Glutamatergic neuron (in vitro differentiated cells): ENCODE results near the gene TUBB1. TPM values are rescaled to one million over a fixed set of nuclear protein-coding genes. Genes with fewer than 3 reads are reported as not detected.
A peak's percentile ranks its signal among the peaks of the same experiment; 100 is the strongest.

Source experiments
- DNase-seq: peaks from one replicate; pipeline ENCODE4 v3.0.0; 2022
- H3K27ac Mint-ChIP-seq: one replicate; pipeline ENCODE4 v1.8.0; 2020; ENCODE audit warnings: mild to moderate bottlenecking, mixed read lengths, inconsistent platforms; ENCODE audit not compliant: unreplicated experiment
- H3K27me3 Mint-ChIP-seq: one replicate; pipeline ENCODE4 v1.8.0; 2020; ENCODE audit warnings: mild to moderate bottlenecking, moderate library complexity, mixed read lengths, inconsistent platforms; ENCODE audit not compliant: unreplicated experiment
- H3K36me3 Mint-ChIP-seq: one replicate; pipeline ENCODE4 v1.8.0; 2020; ENCODE audit warnings: mild to moderate bottlenecking, mixed read lengths, inconsistent platforms; ENCODE audit not compliant: unreplicated experiment
- H3K4me1 Mint-ChIP-seq: one replicate; pipeline ENCODE4 v1.8.0; 2020; ENCODE audit warnings: mild to moderate bottlenecking, low read depth, mixed read lengths, inconsistent platforms; ENCODE audit not compliant: unreplicated experiment
- H3K4me3 Mint-ChIP-seq: one replicate; pipeline ENCODE4 v1.8.0; 2020; ENCODE audit warnings: mild to moderate bottlenecking, mixed read lengths, inconsistent platforms; ENCODE audit not compliant: unreplicated experiment
- H3K9me3 Mint-ChIP-seq: one replicate; pipeline ENCODE4 v1.8.0; 2020; ENCODE audit warnings: mild to moderate bottlenecking, moderate library complexity, mixed read lengths, inconsistent platforms; ENCODE audit not compliant: unreplicated experiment
- CTCF ChIP-seq: fragments of 200-600 bp; sonication (generic); IDR thresholded peaks from one replicate; pipeline ENCODE4 v1.5.0; 2021; ENCODE audit not compliant: partially characterized antibody, unreplicated experiment
- total RNA-seq: library from RNA; stranded (reverse); fragmentation: NEBNext Ultra II Directional; extraction: Animal tissue kit (Norgen Biotek cat#: 25700); gene quantifications from one replicate; pipeline ENCODE4 v1.2.1, GENCODE V29; 2021; ENCODE audit not compliant: unreplicated experiment

Gene TUBB1
- total RNA-seq, 1 donor from 2014 or later, result not detected

GRCh38 chr20:59030911-59031563 lies 11.8 kb downstream of the TUBB1 start:
- peak overlapping the region; percentile 56 for H3K27ac Mint-ChIP-seq
- H3K27me3 Mint-ChIP-seq, result no peaks in the 10 kb centered on the region
- peaks cover 16% of the 10 kb centered on the region for H3K4me1 Mint-ChIP-seq
- TF ChIP-seq CTCF, result no peak
- peak overlapping the region; percentile 94 for H3K4me3 Mint-ChIP-seq
- DNase-seq, result no peak
- peaks cover 5% of the 10 kb centered on the region for H3K36me3 Mint-ChIP-seq
- peaks cover 3% of the 10 kb centered on the region for H3K9me3 Mint-ChIP-seq

- H3K4me3 Mint-ChIP-seq, result peak overlapping the region; percentile 94
- H3K36me3 Mint-ChIP-seq, result peaks cover 5% of the 10 kb centered on the region
- peaks cover 16% of the 10 kb centered on the region for H3K4me1 Mint-ChIP-seq
- no peaks in the 10 kb centered on the region for H3K27me3 Mint-ChIP-seq
- H3K27ac Mint-ChIP-seq, result peak overlapping the region; percentile 56
- TF ChIP-seq CTCF, result no peak
- H3K9me3 Mint-ChIP-seq, result peaks cover 3% of the 10 kb centered on the region
- no peak for DNase-seq
These were observed 12.4 kb downstream of the TUBB1 start for GRCh38 chr20:59031564-59032022.

GRCh38 chr20:59032023-59032712 lies 12.9 kb downstream of the TUBB1 start, which contains the start of gene ATP5F1E:
ATP5F1E (minus strand) TSS chr20:59032335; CDS start chr20:59032251, 84 bp downstream.
- DNase-seq, result peak; percentile 98
- TF ChIP-seq CTCF, result no peak
- peaks cover 5% of the 10 kb centered on the region for H3K36me3 Mint-ChIP-seq
- peaks cover 3% of the 10 kb centered on the region for H3K9me3 Mint-ChIP-seq
- peak within 1 kb of the TSS; percentile 94 for H3K4me3 Mint-ChIP-seq
- no peaks in the 10 kb centered on the region for H3K27me3 Mint-ChIP-seq
- peaks cover 16% of the 10 kb centered on the region for H3K4me1 Mint-ChIP-seq
- H3K27ac Mint-ChIP-seq, result peak within 1 kb of the TSS; percentile 93

- Mint-ChIP-seq H3K4me3 (peak overlapping the region; percentile 94), H3K27ac (peak overlapping the region; percentile 83), H3K9me3 (peaks cover 3% of the 10 kb centered on the region), H3K4me1 (peaks cover 16% of the 10 kb centered on the region), H3K36me3 (peaks cover 5% of the 10 kb centered on the region), H3K27me3 (no peaks in the 10 kb centered on the region)
- TF ChIP-seq CTCF, result peak; percentile 24
- DNase-seq, result peak; percentile 45
These were observed 13.5 kb downstream of the TUBB1 start for GRCh38 chr20:59032713-59033059.

GRCh38 chr20:59033093-59033492 lies 13.9 kb downstream of the TUBB1 start:
- no peak overlapping the region for H3K27ac Mint-ChIP-seq
- no peaks in the 10 kb centered on the region for H3K27me3 Mint-ChIP-seq
- H3K36me3 Mint-ChIP-seq, result peaks cover 5% of the 10 kb centered on the region
- TF ChIP-seq CTCF, result no peak
- DNase-seq, result no peak
- peaks cover 3% of the 10 kb centered on the region for H3K9me3 Mint-ChIP-seq
- H3K4me3 Mint-ChIP-seq, result peak overlapping the region; percentile 94
- H3K4me1 Mint-ChIP-seq, result peaks cover 16% of the 10 kb centered on the region
